GM19372 (cell line): ENCODE results near the gene NLGN2.
A peak's percentile ranks its signal among the peaks of the same experiment; 100 is the strongest.

ENCODE experiments used
- ATAC-seq: cut with Tn5 transposase; IDR thresholded peaks from one replicate; pipeline ENCODE4 v1.9.1; 2021; ENCODE audit warnings: mild to moderate bottlenecking, low read depth, moderate library complexity; ENCODE audit not compliant: unreplicated experiment

NLGN2 gene

GRCh38 chr17:7391307-7391706, 16.3 kb upstream of the NLGN2 start:
- ATAC-seq, result no peak

- no peak for ATAC-seq
Measured at GRCh38 chr17:7392696-7393612, 14.7 kb upstream of the NLGN2 start.

GRCh38 chr17:7393613-7394451, 13.8 kb upstream of the NLGN2 start:
- peak; percentile 39 for ATAC-seq

- peak; percentile 78 for ATAC-seq
Measured at GRCh38 chr17:7394452-7395191, 13.0 kb upstream of the NLGN2 start, which contains the start of gene PLSCR3. TSS of gene PLSCR3 (minus strand) at chr17:7394525. CDS start at chr17:7394110, 415 bp downstream.

GRCh38 chr17:7396147-7396546, 11.5 kb upstream of the NLGN2 start:
- no peak for ATAC-seq

GRCh38 chr17:7398612-7399011, 9.0 kb upstream of the NLGN2 start:
- no peak for ATAC-seq

GRCh38 chr17:7403043-7403726, 4.5 kb upstream of the NLGN2 start:
- ATAC-seq, result no peak

GRCh38 chr17:7403727-7403976, 4.0 kb upstream of the NLGN2 start:
- ATAC-seq, result peak; percentile 12

GRCh38 chr17:7403977-7404736, 3.5 kb upstream of the NLGN2 start, which contains the start of gene TMEM256:
TSS of gene TMEM256 (minus strand) at chr17:7404097. CDS start at chr17:7404084, 13 bp downstream.
- peak; percentile 93 for ATAC-seq

- ATAC-seq, result no peak
Measured at GRCh38 chr17:7404737-7405349, 2.8 kb upstream of the NLGN2 start.

GRCh38 chr17:7405350-7406234, 2.1 kb upstream of the NLGN2 start:
- no peak for ATAC-seq

- ATAC-seq, result no peak
Measured at GRCh38 chr17:7406235-7406825, 1.3 kb upstream of the NLGN2 start.

GRCh38 chr17:7407082-7407481, 563 bp upstream of the NLGN2 start:
- ATAC-seq, result no peak

- no peak for ATAC-seq
Measured at GRCh38 chr17:7408252-7408727, 645 bp downstream of the NLGN2 start.

GRCh38 chr17:7408863-7409262, 1.2 kb downstream of the NLGN2 start:
- ATAC-seq, result no peak

- ATAC-seq, result no peak
Measured at GRCh38 chr17:7409716-7410115, 2.1 kb downstream of the NLGN2 start.

GRCh38 chr17:7410634-7411426, 3.2 kb downstream of the NLGN2 start:
- no peak for ATAC-seq
